ENCODE results near the gene RNF214. TPM values are rescaled to one million over a fixed set of nuclear protein-coding genes. Genes with fewer than 3 reads are reported as not detected.
"Not testable (repeated sequence)": the region's sequence is repeated elsewhere in the genome, so short reads cannot be mapped to it uniquely, and the experiment has no call there.

Gene RNF214
- total RNA-seq, 3 donors from 2014 or later, result 12.3 to 13.3 (median 12.5) TPM

DNA sequence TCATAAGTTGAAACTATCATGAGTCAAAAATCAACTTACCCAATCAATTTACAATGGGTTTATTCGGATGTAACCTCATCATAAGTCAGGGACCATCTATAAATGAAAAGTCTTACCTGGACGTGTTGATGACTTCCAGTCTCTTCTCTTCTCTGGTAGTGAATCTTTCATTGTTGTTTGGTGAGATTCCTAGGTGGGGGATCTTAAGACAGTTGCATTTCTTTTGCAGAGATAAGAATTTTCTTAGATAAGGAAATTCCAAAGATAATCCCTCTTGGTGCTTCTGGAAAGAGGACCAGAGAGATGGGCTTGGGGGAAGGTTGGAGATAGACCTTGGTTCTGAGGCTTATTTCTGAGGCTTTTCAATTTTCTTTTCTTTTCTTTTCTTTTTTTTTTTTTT is 37.4 kb downstream of the RNF214 start:
- TF ChIP-seq, protein P1, sequence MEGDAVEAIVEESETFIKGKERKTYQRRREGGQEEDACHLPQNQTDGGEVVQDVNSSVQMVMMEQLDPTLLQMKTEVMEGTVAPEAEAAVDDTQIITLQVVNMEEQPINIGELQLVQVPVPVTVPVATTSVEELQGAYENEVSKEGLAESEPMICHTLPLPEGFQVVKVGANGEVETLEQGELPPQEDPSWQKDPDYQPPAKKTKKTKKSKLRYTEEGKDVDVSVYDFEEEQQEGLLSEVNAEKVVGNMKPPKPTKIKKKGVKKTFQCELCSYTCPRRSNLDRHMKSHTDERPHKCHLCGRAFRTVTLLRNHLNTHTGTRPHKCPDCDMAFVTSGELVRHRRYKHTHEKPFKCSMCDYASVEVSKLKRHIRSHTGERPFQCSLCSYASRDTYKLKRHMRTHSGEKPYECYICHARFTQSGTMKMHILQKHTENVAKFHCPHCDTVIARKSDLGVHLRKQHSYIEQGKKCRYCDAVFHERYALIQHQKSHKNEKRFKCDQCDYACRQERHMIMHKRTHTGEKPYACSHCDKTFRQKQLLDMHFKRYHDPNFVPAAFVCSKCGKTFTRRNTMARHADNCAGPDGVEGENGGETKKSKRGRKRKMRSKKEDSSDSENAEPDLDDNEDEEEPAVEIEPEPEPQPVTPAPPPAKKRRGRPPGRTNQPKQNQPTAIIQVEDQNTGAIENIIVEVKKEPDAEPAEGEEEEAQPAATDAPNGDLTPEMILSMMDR (IDR thresholded peaks at IDR 0.05), result no peak
- no peak for TF ChIP-seq POLR2AphosphoS5 (IDR thresholded peaks at IDR 0.05)
- no peak for TF ChIP-seq POLR2A (IDR thresholded peaks at IDR 0.05)
- Histone ChIP-seq H3K27me3 (no peaks in the 10 kb centered on the region), H3K4me1 (no peaks in the 10 kb centered on the region), H3K36me3 (peaks cover 4% of the 10 kb centered on the region), H3K4me3 (no peak overlapping the region), H3K9me3 (no peaks in the 10 kb centered on the region), H3K27ac (no peak overlapping the region)
- intact Hi-C loops (cut with DNase I; ENCODE audit: low total_unique reads), result no loop called here
- DNase-seq (ENCODE audit: low spot score in 2 of 2), result no peak

DNA sequence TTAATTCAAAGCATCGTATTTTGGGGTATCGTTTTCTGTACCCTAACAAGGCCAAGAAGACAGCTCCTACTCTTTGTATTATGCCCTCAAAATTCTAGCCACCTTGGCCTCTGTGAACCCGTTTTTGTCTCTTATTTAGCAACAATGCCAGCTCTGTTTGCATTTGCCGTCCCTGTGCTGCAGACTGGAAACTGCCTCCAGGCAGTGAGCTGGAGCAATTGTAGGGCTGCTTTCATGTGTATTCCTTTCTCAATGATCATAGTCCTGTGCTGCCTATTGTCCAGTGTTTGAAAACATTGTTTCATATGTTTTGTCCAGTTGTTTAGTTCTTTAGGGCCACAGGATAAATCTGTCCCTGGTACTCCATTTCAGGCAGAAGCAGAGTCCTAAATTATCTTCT is 38.7 kb downstream of the RNF214 start:
- H3K27ac ChIP-seq, result no peak overlapping the region
- H3K4me3 ChIP-seq, result no peak overlapping the region
- no peaks in the 10 kb centered on the region for H3K4me1 ChIP-seq
- TF ChIP-seq, protein P1 (IDR thresholded peaks at IDR 0.05), result no peak
- TF ChIP-seq POLR2AphosphoS5 (IDR thresholded peaks at IDR 0.05) (no peak), POLR2A (IDR thresholded peaks at IDR 0.05) (no peak)
- no peak for DNase-seq (ENCODE audit: low spot score in 2 of 2)
- no peaks in the 10 kb centered on the region for H3K9me3 ChIP-seq
- intact Hi-C loops (cut with DNase I; ENCODE audit: low total_unique reads), result no loop called here
- no peaks in the 10 kb centered on the region for H3K27me3 ChIP-seq
- no peaks in the 10 kb centered on the region for H3K36me3 ChIP-seq

DNA sequence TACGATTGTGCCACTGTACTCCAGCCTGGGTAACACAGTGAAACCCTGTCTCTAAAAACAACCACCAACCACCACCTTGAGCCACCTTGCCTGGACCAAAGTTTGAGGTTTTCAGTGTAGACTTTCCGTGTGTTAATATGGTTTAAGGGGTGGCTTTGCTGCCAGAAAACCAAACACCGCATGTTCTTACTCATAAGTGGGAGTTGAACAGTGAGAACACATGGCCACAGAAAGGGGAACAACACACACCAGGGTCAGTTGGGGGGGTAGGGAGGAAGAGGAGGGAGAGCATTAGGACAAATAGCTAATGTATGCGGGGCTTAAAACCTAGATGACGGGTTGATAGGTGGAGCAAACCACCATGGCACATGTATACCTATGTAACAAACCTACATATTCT is 39.7 kb downstream of the RNF214 start:
- H3K27me3 ChIP-seq; intact Hi-C loops (cut with DNase I; ENCODE audit: low total_unique reads); H3K4me3 ChIP-seq; H3K4me1 ChIP-seq; H3K36me3 ChIP-seq; H3K27ac ChIP-seq; DNase-seq (ENCODE audit: low spot score in 2 of 2); H3K9me3 ChIP-seq: not testable (repeated sequence)

DNA sequence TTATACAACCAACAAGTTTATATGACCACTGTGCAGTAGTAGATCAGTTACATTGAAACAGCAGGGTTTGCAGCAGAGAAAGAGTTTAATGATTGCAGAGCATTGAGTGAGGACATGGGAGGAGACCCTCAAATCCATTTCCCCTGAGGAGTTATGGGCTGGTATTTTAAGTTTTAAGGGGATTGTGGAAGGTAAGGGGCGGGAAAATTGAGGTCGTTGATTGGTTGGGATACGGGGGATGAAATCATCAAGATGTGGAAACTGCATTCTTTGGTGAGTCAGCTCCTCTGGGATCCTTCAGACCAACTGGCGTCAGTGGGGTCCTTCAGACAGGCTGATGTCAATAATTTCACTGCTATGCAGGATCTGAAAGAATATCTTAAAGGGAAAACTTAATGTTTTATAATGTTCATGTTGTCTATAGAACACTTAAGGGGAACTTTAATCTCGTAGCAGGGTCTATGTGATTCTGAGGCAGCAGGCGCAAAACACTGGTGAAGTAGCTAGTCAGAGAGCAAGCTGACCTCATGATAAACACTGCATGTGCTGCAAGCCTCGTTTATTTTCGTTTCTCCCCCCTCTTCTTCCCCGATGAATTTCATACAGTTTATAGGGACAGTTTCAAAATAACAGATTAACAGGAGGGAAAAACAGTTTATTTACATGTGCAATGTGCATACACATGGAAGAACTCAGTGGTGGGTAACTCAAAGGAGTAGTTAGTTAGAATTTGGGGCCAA is 41.2 kb downstream of the RNF214 start:
- Histone ChIP-seq H3K36me3 (no peaks in the 10 kb centered on the region), H3K9me3 (no peaks in the 10 kb centered on the region), H3K27me3 (no peaks in the 10 kb centered on the region), H3K27ac (no peak overlapping the region), H3K4me1 (no peaks in the 10 kb centered on the region), H3K4me3 (no peak overlapping the region)
- no peak for DNase-seq (ENCODE audit: low spot score in 2 of 2)
- TF ChIP-seq POLR2A (IDR thresholded peaks at IDR 0.05) (no peak), POLR2AphosphoS5 (IDR thresholded peaks at IDR 0.05) (no peak)
- TF ChIP-seq, protein P1 (IDR thresholded peaks at IDR 0.05), result no peak
- intact Hi-C loops (cut with DNase I; ENCODE audit: low total_unique reads), result no loop called here

DNA sequence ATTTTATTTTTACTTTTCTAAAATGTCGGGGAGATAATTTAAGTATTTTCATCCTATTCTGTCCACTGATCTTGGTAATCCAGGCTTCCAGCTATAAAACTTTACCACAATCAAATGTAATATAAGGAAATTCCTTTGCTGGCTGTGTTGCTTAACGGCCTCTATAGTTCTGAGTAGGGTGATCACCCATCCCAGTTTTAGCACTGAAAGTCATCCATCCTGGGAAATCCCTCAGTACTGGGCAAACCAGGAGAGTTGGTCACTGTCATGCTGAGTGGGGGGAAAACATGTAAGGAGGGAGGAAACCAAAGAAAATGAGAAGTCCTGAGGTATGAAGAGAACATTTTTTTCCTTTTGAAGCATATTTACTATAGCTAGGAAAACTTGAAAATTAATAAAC is 45.9 kb downstream of the RNF214 start:
- Histone ChIP-seq H3K9me3 (no peaks in the 10 kb centered on the region), H3K27me3 (no peaks in the 10 kb centered on the region), H3K27ac (no peak overlapping the region), H3K4me3 (no peak overlapping the region), H3K4me1 (no peaks in the 10 kb centered on the region), H3K36me3 (no peaks in the 10 kb centered on the region)
- no peak for DNase-seq (ENCODE audit: low spot score in 2 of 2)
- intact Hi-C loops (cut with DNase I; ENCODE audit: low total_unique reads), result no loop called here
- TF ChIP-seq POLR2A (IDR thresholded peaks at IDR 0.05), result no peak

DNA sequence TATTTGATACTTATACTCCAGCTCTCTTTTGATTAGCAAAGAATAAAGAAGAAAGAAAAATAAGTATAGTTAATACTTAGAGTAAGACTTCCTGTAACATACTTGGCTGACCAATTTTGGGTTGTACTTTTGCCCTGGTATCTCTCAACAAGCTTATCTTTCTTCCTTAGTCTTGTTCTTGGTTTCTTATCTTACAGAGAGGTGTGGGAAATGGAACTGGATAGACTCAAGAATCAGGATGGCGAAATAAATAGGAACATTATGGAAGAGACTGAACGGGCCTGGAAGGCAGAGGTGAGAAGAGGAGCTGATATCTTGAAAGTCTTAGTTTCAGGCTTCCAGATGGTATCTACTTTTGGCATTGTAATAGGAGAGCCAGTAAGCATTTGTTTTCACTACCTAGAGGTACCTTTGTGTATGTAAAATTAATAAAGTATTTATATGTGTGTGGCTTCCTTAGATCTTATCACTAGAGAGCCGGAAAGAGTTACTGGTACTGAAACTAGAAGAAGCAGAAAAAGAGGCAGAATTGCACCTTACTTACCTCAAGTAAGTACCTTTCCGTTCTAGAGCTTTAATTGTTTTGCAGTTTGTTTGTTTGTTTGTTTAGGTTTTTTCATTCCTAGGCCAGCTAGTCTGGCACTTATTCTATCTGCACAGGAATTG is 47.4 kb downstream of the RNF214 start:
- Histone ChIP-seq H3K9me3 (no peaks in the 10 kb centered on the region), H3K36me3 (no peaks in the 10 kb centered on the region), H3K4me3 (no peak overlapping the region), H3K27me3 (no peaks in the 10 kb centered on the region), H3K27ac (no peak overlapping the region), H3K4me1 (no peaks in the 10 kb centered on the region)
- TF ChIP-seq, protein P1 (IDR thresholded peaks at IDR 0.05), result no peak
- TF ChIP-seq POLR2AphosphoS5 (IDR thresholded peaks at IDR 0.05) (no peak), POLR2A (IDR thresholded peaks at IDR 0.05) (no peak)
- intact Hi-C loops (cut with DNase I; ENCODE audit: low total_unique reads), result no loop called here
- DNase-seq (ENCODE audit: low spot score in 2 of 2), result no peak
